ENCODE results near the gene MLLT1. TPM values are rescaled to one million over a fixed set of nuclear protein-coding genes. Genes with fewer than 3 reads are reported as not detected.

MLLT1 gene
- total RNA-seq, 1 experiment from 2014 or later, result 55.0 TPM

DNA sequence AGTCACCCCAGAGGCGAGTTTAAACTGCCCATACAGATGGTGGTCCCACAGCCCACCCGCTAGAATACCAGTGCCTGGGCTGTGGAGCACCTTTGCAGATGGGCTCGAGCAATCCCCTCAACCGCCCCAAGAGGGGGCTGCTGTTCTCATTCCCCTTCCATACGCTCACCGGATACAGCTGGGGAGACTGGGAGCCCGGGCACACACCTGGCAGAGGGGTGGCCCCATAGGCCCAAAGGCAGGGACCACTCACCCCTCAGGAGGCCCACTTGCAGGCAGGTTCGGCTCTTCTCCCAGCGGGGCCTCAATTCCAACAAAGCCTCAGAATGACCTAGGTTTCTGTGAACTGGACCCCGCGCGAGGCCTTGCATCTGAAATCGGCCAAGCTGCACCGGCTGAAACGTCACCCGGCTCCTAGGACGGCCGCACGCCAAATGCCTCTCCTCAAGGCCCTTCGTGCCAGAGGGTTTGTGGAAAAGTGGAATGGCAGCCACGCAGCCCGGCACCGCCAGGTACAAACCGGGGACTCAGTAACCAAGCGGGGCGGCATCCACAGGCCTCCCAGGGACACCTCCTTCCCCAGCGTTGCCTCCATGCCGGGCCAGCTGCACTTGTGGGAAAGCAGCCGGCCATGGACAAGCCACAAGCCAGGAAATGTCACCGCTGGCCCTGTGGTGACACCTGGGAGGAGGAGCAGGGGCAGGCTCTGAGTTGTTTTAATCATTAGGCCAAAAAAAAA is 18.7 kb downstream of the MLLT1 start (continued):
- TF ChIP-seq, protein P1, sequence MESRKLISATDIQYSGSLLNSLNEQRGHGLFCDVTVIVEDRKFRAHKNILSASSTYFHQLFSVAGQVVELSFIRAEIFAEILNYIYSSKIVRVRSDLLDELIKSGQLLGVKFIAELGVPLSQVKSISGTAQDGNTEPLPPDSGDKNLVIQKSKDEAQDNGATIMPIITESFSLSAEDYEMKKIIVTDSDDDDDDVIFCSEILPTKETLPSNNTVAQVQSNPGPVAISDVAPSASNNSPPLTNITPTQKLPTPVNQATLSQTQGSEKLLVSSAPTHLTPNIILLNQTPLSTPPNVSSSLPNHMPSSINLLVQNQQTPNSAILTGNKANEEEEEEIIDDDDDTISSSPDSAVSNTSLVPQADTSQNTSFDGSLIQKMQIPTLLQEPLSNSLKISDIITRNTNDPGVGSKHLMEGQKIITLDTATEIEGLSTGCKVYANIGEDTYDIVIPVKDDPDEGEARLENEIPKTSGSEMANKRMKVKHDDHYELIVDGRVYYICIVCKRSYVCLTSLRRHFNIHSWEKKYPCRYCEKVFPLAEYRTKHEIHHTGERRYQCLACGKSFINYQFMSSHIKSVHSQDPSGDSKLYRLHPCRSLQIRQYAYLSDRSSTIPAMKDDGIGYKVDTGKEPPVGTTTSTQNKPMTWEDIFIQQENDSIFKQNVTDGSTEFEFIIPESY (IDR thresholded peaks at IDR 0.05; ENCODE audit: extremely low read depth, insufficient replicate concordance, low read length), result no peak
- TF ChIP-seq ZFX (IDR thresholded peaks at IDR 0.05) (no peak), TCF7L2 (IDR thresholded peaks at IDR 0.05; ENCODE audit: borderline replicate concordance, extremely low read depth, insufficient read depth, insufficient read length) (no peak)

- no peak for ATAC-seq
- peaks cover 72% of the 10 kb centered on the region for H3K79me2 ChIP-seq (ENCODE audit: insufficient read depth, low read length)
- no peak overlapping the region for H3K9ac ChIP-seq (ENCODE audit: low read length)
- H3K36me3 ChIP-seq (ENCODE audit: control insufficient read depth in 1 of 2, insufficient read depth in 2 of 2, low read length in 2 of 2), result peaks cover 10 to 20% of the 10 kb centered on the region in 2 experiments; a peak in 3 of 4 replicates
- no TSS peak for BruUV-seq (replicated peaks)
- no peaks in the 10 kb centered on the region for H3K9me2 ChIP-seq (ENCODE audit: insufficient read depth)
- intact Hi-C loops (cut with micrococcal nuclease), result no loop called here
- no peaks in the 10 kb centered on the region for H3K4me1 ChIP-seq (ENCODE audit: control insufficient read depth in 1 of 2, insufficient read depth in 2 of 2, low read length in 2 of 2)
- H3K4me2 ChIP-seq (ENCODE audit: low read length), result no peak overlapping the region
- no peaks in the 10 kb centered on the region for H4K20me1 ChIP-seq (ENCODE audit: insufficient read depth)
- no peak for TF ChIP-seq ZFX (IDR thresholded peaks at IDR 0.05)
- no peak for TF ChIP-seq POLR2A (IDR thresholded peaks at IDR 0.05; ENCODE audit: borderline replicate concordance, extremely low read depth, insufficient read depth, insufficient read length)
- no peak for TF ChIP-seq TCF7L2 (IDR thresholded peaks at IDR 0.05; ENCODE audit: borderline replicate concordance, extremely low read depth, insufficient read depth, insufficient read length)
- no peak for TF ChIP-seq POLR2AphosphoS5 (IDR thresholded peaks at IDR 0.05; ENCODE audit: low read depth, low read length)
- TF ChIP-seq SIN3A (IDR thresholded peaks at IDR 0.05; ENCODE audit: low read depth), result no peak
- TF ChIP-seq, protein P2, sequence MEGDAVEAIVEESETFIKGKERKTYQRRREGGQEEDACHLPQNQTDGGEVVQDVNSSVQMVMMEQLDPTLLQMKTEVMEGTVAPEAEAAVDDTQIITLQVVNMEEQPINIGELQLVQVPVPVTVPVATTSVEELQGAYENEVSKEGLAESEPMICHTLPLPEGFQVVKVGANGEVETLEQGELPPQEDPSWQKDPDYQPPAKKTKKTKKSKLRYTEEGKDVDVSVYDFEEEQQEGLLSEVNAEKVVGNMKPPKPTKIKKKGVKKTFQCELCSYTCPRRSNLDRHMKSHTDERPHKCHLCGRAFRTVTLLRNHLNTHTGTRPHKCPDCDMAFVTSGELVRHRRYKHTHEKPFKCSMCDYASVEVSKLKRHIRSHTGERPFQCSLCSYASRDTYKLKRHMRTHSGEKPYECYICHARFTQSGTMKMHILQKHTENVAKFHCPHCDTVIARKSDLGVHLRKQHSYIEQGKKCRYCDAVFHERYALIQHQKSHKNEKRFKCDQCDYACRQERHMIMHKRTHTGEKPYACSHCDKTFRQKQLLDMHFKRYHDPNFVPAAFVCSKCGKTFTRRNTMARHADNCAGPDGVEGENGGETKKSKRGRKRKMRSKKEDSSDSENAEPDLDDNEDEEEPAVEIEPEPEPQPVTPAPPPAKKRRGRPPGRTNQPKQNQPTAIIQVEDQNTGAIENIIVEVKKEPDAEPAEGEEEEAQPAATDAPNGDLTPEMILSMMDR (IDR thresholded peaks at IDR 0.05 in 2 of 3, conservative IDR thresholded peaks at IDR 0.05 in 1 of 3; ENCODE audit: borderline replicate concordance in 1 of 3, insufficient read depth in 1 of 3, low read depth in 2 of 3, low read length in 2 of 3), result no peak
- no peak for TF ChIP-seq CBX3 (IDR thresholded peaks at IDR 0.05; ENCODE audit: low read depth)
- TF ChIP-seq, protein P1 (IDR thresholded peaks at IDR 0.05; ENCODE audit: extremely low read depth, insufficient replicate concordance, low read length), result no peak
- TF ChIP-seq SP1 (IDR thresholded peaks at IDR 0.05; ENCODE audit: low read depth), result no peak
- TF ChIP-seq ATF3 (IDR thresholded peaks at IDR 0.05), result no peak
- TF ChIP-seq YY1 (IDR thresholded peaks at IDR 0.05; ENCODE audit: extremely low read depth, insufficient replicate concordance, low read depth, low read length), result no peak
- TF ChIP-seq SRF (IDR thresholded peaks at IDR 0.05; ENCODE audit: low read depth), result no peak
- no peak for TF ChIP-seq EGR1 (IDR thresholded peaks at IDR 0.05; ENCODE audit: low read depth)
- TF ChIP-seq, protein P3, sequence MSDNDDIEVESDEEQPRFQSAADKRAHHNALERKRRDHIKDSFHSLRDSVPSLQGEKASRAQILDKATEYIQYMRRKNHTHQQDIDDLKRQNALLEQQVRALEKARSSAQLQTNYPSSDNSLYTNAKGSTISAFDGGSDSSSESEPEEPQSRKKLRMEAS (IDR thresholded peaks at IDR 0.05), result no peak
- TF ChIP-seq FOSL1 (IDR thresholded peaks at IDR 0.05; ENCODE audit: low read depth), result no peak
- TF ChIP-seq EZH2phosphoT487 (IDR thresholded peaks at IDR 0.05; ENCODE audit: borderline replicate concordance), result no peak
- no peaks in the 10 kb centered on the region for H3K27me3 ChIP-seq (ENCODE audit: insufficient read depth, low read length)
- CTCF ChIA-PET, result interaction anchor here (0.6 kb wide), 1 partner anchor 690 kb away, joined by 3 read pairs; no protein-coding TSS in a partner anchor
- no peak overlapping the region for H3K4me3 ChIP-seq (replicated peaks in 1 of 2; ENCODE audit: low read depth in 1 of 2, low read length in 2 of 2)
- POLR2A ChIA-PET, result no interaction called here
- H2AFZ ChIP-seq (ENCODE audit: low read depth, low read length, poor library complexity, severe bottlenecking), result no peak overlapping the region
- DNase-seq (ENCODE audit: low read depth, low spot score), result no peak
- no peak overlapping the region for H3K27ac ChIP-seq (ENCODE audit: low read depth, low read length)
- RAD21 ChIA-PET (ENCODE audit: low non-redundant PET in 1 of 2, low total read pairs in 2 of 2, uncharacterized antibody in 2 of 2, unreplicated experiment in 2 of 2), result no interaction called here
- no peaks in the 10 kb centered on the region for H3K9me3 ChIP-seq (ENCODE audit: control insufficient read depth in 1 of 2, insufficient read depth in 1 of 2, low read depth in 1 of 2, low read length in 2 of 2)
These were observed 19.4 kb downstream of the MLLT1 start for GRCh38 chr19:6260376-6260775.
